IPS-20b (cell line): ENCODE data around the gene DNMT3B.

Experiments used
- H3K27ac ChIP-seq: one replicate; pipeline ENCODE4 v1.5.1; 2013; ENCODE audit warnings: low read length
- H3K27me3 ChIP-seq: 2 replicates; pipeline ENCODE4 v1.6.1; 2013; ENCODE audit warnings: mild to moderate bottlenecking, low read length, inconsistent platforms; ENCODE audit not compliant: insufficient read depth
- H3K36me3 ChIP-seq: 2 replicates; pipeline ENCODE4 v1.6.1; 2013; ENCODE audit warnings: low read depth, mild to moderate bottlenecking, inconsistent platforms, low read length, moderate library complexity; ENCODE audit not compliant: insufficient read depth
- H3K4me1 ChIP-seq: 2 replicates; pipeline ENCODE4 v1.6.1; 2013; ENCODE audit warnings: mild to moderate bottlenecking, control low read depth, inconsistent platforms, low read length, moderate library complexity; ENCODE audit not compliant: insufficient read depth
- H3K4me3 ChIP-seq: 2 replicates; pipeline ENCODE4 v1.5.1; 2013; ENCODE audit warnings: mild to moderate bottlenecking, low read length, inconsistent platforms
- H3K9ac ChIP-seq: 2 replicates; pipeline ENCODE4 v1.6.1; 2013; ENCODE audit warnings: low read depth, mild to moderate bottlenecking, inconsistent platforms, low read length, moderate library complexity
- H3K9me3 ChIP-seq: 2 replicates; pipeline ENCODE4 v1.6.1; 2013; ENCODE audit warnings: mild to moderate bottlenecking, low read depth, low read length, inconsistent platforms; ENCODE audit not compliant: insufficient read depth

The DNMT3B gene

DNA sequence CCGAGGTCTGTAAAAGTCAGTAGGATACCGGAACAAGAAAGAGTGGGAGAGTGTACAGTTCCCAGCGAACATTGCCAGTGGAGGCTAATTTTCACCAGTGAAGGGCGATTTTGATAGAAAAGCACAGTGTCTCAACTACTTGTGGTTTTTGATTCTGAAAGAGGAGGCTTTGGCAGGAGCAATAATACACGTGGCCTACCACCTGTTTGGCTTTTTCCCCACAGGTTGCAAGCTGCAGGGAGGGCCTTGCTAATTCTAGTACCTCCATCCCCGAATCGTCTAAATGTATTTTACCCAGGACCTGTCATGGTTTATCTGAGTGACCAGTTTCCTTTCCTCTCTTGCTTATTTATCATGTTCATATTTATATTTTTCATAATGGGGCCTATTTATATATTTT is 93.2 kb downstream of the DNMT3B start:
- no peak overlapping the region for H3K9ac ChIP-seq
- no peaks in the 10 kb centered on the region for H3K27me3 ChIP-seq
- H3K4me3 ChIP-seq: no peak overlapping the region
- peaks cover 21% of the 10 kb centered on the region; the same call in 1 of the 2 replicates for H3K4me1 ChIP-seq
- no peaks in the 10 kb centered on the region for H3K9me3 ChIP-seq
- no peak overlapping the region for H3K27ac ChIP-seq
- H3K36me3 ChIP-seq: peaks cover 39% of the 10 kb centered on the region

DNA sequence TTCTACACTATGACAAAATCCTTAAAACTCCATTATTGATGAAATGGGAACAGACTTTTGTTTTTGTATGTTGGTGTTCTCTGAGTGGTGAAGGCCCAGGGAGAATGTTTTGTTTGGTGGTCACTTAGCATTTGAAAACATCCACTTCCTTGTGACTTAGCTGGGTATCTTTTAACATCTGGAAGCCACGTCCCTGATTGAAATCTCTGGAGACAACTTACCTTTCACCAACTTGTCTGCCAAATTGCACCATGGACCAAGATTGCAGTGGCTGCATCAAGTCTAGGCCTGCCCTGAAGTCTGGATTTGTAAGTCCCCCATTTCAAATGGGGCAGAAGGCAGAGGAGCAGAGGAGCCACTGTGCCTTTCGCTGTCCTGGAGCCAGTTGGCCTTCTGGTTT is 96.0 kb downstream of the DNMT3B start:
- Histone ChIP-seq H3K36me3 (peaks cover 15% of the 10 kb centered on the region; the same call in 1 of the 2 replicates), H3K4me1 (peaks cover 21% of the 10 kb centered on the region; the same call in 1 of the 2 replicates), H3K27me3 (no peaks in the 10 kb centered on the region), H3K9ac (peak overlapping the region; percentile 33; the same call in 1 of the 2 replicates), H3K9me3 (no peaks in the 10 kb centered on the region), H3K27ac (peak overlapping the region; percentile 66), H3K4me3 (peak overlapping the region; percentile 39; the same call in 1 of the 2 replicates)
